Occipital lobe (tissue), 2 donors: ENCODE data around the gene SF3A2. TPM values are rescaled to one million over a fixed set of nuclear protein-coding genes. Genes with fewer than 3 reads are reported as not detected.

Experiments
- DNase-seq: peaks from one replicate; lab custom pipeline; 2025; lab: John Stamatoyannopoulos, UW
- total RNA-seq: library from RNA; depleted of rRNA; stranded (reverse); fragments of >200 nt; gene quantifications from one replicate; pipeline ENCODE4 v1.2.3, GENCODE V29; 2014

SF3A2 gene
- total RNA-seq, 1 donor from 2014 or later: 26.4 TPM

DNA sequence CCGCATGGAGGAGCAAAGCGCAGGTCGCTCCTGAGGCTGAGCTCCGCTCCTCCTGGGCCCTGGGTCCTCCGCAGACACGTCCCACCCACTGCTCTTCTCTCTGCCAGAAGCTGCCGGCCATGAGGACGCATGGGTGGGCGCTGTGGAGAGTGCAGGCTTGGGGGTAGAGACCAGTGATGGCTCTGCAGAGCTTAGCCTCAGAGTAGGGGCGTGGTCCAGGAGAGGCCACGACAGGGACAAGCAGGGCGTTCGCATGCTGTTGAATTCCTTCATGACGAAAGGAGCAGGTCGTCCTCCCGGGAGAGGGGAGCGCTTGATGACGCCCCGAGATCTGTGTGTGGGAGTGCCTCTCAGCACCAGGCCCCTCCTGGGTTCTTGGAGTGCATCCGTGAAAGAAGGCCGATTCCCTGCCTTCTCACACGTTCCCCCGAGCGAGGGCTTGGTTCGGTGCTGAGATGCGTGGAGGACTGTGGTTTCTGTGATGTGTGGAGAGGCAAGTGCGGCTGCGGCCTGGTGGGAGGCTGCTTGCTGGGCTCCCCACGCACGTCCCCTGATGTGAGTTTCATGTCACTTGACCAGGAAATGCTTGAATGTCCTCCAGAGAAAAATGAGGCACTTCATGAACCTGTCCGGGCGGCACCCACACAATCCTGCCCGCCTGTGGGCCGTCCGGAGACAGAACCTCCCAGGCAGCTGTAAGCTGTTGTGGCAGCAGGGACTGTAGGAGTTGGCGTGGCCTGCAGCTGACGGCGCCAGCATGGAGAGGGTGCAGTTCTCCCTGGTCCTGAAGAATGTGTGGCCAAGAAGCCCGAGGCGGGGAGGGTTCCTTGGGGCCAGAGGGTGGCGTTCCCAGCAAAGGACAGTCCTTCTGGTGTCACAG is 4.5 kb downstream of the SF3A2 start:
- DNase-seq: peak; percentile 21

DNA sequence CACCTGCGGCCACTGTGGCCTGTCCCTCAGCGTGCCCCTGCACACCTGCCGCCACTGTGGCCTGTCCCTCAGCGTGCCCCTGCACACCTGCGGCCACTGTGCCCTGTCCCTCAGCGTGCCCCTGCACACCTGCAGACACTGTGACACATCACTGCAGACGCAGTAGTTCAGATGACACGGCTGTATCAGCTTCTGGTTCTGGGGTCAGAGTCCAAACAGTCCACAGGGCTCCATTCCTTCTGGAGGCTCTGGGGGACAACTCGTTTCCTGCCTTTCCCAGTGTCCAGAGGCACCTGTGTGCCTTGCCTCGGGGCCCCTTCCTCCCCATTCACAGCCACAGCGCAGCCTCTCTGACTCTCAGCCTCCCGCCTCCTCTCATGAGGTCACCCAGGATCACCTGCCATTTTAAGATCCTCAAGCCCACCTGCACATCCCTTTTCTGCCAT is 5.5 kb downstream of the SF3A2 start:
- no peak for DNase-seq

DNA sequence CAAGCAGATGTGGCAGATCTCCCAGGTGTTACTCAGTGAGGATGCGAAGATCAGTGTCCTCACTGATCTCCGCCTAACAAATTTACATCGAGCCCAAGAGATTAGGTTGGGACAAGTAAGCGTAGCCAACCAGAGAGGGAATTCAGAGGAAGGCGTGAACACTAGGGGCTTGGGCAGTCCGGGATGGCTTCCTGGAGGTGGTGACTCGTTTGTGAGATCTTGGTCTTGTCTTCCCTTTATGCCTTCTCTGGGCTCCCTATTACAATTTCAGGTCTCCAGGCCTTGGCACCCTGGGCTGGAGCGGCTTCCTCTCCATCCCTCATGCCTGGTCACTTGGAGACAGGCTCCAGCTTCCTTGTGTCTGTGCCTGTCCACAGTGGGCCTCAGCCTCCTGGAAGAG is 6.2 kb downstream of the SF3A2 start:
- no peak for DNase-seq

- no peak for DNase-seq
These were observed 6.9 kb downstream of the SF3A2 start for GRCh38 chr19:2243274-2244124.

- DNase-seq: no peak
These were observed 7.4 kb downstream of the SF3A2 start for GRCh38 chr19:2244125-2244411.

DNA sequence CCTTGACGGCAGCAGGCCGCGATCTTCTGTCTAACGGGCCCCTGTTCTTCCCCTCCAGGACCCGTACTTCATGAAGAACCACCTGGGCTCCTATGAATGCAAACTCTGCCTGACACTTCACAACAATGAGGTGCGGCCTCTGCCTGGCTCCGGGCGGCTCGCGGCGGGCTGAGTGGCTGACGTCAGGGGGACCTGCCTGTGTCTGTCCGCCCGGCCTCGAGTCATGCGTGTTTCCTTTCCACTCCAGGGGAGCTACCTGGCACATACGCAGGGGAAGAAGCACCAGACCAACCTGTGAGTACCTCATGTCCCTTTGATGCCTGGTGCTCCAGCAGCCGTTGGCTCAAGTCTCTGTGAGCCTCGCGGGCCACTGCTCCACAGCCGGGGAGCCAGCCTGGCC is 7.9 kb downstream of the SF3A2 start:
- no peak for DNase-seq

GRCh38 chr19:2245273-2245672 is 8.6 kb downstream of the SF3A2 start:
- DNase-seq: no peak

- DNase-seq: no peak
These were observed 9.5 kb downstream of the SF3A2 start for GRCh38 chr19:2246014-2246620.

GRCh38 chr19:2246801-2247361 is 10.3 kb downstream of the SF3A2 start:
- no peak for DNase-seq

DNA sequence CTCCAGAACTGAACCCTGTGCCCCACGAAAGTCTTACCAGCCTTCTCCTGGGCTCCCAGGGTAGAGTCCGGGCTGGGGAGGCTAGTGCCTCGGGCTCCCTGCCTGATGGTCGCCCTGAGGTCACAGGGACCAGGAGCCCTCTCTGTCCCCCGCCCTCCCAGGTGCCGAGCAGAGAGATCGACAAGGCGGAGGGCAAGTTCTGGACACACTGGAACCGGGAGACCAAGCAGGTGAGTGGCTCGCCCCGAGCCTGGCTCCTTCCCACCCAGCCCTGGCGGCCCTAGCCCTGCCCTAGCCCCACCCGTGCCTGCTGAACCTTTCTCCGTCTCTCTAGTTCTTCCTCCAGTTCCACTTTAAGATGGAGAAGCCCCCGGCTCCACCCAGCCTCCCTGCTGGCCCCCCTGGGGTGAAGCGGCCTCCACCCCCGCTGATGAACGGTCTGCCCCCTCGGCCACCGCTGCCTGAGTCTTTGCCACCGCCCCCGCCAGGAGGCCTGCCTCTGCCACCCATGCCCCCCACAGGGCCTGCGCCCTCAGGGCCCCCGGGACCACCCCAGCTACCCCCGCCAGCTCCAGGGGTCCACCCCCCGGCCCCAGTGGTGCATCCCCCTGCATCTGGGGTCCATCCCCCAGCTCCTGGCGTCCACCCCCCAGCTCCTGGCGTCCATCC is 10.9 kb downstream of the SF3A2 start:
- DNase-seq: no peak

DNA sequence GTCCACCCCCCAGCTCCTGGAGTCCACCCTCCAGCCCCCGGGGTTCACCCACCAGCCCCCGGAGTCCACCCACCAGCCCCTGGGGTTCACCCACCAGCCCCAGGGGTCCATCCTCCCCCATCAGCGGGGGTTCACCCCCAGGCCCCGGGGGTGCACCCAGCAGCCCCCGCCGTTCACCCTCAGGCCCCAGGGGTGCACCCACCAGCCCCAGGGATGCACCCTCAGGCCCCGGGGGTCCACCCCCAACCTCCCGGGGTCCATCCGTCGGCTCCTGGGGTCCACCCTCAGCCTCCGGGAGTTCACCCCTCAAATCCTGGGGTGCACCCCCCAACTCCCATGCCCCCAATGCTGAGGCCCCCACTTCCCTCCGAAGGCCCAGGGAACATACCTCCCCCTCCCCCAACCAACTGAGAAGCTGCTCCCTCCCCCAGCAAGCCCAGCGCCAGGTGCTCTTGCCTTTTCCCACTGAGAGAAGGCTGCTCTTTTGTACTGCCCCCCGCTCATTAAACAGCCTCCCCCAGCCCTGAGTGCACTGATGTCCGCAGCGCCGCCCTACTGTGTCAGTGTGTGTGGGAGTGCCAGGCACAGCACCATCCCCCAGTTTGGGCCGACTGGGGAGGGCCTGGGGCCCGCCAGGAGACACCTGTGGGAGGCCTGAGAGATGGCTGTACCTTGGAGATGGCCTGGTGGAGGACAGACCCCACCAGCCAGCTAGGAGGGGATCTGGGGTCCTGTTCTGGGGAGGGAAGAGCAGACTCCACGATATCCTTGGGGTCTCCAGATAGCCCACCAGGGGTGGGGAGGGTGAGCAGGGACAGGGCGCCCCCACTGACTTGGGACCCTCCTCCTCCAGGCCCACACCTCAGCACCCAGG is 11.7 kb downstream of the SF3A2 start:
- no peak for DNase-seq

GRCh38 chr19:2249010-2249866 is 12.6 kb downstream of the SF3A2 start, which contains the start of gene AMH:
TSS of gene AMH (plus strand) at chr19:2249323. CDS start at chr19:2249333, 10 bp downstream.
- DNase-seq: no peak

- DNase-seq: no peak
These were observed 13.5 kb downstream of the SF3A2 start for GRCh38 chr19:2249880-2250765.

- DNase-seq: no peak
These were observed 14.1 kb downstream of the SF3A2 start for GRCh38 chr19:2250766-2251105.

DNA sequence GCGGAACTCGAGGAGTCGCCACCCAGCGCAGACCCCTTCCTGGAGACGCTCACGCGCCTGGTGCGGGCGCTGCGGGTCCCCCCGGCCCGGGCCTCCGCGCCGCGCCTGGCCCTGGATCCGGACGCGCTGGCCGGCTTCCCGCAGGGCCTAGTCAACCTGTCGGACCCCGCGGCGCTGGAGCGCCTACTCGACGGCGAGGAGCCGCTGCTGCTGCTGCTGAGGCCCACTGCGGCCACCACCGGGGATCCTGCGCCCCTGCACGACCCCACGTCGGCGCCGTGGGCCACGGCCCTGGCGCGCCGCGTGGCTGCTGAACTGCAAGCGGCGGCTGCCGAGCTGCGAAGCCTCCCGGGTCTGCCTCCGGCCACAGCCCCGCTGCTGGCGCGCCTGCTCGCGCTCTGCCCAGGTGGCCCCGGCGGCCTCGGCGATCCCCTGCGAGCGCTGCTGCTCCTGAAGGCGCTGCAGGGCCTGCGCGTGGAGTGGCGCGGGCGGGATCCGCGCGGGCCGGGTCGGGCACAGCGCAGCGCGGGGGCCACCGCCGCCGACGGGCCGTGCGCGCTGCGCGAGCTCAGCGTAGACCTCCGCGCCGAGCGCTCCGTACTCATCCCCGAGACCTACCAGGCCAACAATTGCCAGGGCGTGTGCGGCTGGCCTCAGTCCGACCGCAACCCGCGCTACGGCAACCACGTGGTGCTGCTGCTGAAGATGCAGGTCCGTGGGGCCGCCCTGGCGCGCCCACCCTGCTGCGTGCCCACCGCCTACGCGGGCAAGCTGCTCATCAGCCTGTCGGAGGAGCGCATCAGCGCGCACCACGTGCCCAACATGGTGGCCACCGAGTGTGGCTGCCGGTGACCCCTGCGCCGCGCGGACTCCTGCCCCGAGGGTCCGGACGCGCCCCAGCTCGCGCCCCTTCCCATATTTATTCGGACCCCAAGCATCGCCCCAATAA is 14.8 kb downstream of the SF3A2 start:
- no peak for DNase-seq

DNA sequence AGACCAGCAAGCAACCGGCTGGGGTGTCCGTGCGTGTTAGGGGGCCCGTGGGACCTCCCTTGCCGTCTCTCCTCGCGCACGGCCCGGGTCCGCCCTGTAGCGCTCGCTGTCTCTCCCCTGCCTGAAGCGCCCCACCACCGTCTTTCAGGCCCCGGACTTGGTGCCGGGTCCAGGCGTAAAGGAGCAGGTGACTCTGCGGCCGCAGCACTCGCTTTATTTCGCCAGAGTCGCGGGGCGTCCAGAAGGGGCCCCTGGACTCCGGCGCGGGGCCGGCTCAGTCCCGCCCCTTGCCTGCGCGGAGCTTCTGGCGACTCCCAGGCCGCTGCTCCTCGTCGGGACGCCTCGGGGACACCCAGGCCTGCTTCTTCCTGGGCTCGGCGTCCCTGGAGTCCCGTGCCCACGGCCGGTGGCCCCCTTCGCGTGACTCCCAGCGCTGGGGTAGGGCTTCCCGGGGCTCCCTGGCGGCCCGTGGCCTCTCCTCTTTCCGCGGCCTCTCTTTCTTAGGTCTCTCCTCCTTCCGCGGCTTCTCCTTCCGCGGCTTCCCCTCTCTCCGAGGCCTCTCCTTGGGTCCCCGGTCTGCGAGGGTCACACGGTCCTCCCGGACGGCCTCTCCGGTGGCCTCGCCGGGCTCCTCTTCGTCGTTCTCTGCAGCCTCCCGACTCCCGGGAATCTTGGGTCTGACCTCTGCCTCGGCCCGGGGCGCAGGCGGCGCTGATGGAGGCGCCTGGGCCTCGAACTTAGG is 15.6 kb downstream of the SF3A2 start:
- no peak for DNase-seq

GRCh38 chr19:2252797-2253105 is 16.1 kb downstream of the SF3A2 start:
- DNase-seq: no peak
